ENCODE results near the gene TMEM272.

Gene TMEM272

DNA sequence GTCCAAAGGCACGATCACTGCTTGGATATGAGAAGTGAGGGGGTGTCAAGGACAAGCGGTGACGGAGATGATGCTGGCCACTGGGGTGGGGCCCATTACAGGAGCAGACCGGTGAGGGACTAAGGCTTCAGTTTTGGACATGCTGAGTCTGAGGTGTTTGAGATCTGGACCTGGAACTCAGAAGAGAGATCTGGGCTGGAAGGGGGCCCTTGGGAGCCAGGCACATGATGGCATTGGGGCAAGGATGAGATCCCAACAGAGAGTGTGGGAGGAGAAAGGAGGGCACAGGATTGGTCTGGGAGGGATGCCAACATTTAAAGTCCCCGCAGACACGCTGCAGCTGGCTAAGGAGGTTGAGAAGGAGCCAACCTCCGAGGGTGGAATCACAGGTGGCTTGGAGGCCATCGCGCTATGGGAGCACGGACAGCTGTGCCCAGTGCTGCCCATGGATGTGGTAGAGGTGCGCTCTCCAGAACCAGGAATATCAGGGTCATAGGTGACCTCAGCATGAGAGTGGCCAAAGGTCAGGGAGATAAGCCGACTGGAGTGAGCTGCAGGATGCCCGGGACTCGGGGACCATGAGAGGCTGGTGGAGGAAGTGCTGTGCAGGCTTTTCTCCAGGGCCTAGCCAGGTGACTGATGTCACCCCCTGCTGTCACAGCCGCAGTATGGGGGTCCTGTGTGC lies 62.8 kb downstream of the TMEM272 start:
- DNase-seq (ENCODE audit: low spot score) (no peak), FAIRE-seq (no peak)

DNA sequence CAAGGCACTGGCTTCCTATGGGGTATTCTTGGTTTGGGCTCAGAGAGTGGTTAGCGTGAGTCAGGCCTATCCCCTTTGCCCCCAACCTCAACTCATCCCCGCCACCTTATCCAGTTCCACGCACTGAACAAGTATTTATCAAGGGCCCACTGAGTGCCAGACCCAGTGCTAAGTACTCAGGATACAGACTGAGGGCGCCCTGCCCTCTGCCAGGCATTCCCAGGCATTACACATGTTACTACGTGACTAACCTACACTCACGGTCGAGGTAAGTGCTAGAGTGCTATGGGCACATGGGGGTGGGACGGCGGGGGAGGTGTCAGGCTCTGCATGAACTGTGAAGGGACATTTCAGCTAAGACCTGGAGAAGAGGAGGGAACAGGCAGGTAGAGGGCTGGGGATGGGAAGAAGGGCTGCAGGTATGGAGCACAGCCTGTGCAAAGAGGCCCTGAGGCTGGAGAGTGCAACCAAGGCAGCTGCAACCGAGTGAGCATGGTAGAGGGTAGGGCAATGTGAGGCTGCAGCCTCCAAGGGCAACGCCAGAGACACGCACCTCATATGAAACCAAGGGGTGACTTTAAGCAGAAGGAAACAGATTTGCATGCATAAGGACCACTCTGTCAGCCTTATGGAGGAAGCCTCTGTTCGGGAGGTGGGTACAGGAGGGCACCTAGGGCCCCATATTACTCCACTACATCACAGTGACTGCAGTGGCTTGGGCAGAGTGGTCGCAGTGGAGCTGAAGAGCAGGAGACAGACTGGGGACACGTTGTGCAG lies 63.5 kb downstream of the TMEM272 start:
- DNase-seq (ENCODE audit: low spot score) (peak; percentile 23), FAIRE-seq (no peak)

DNA sequence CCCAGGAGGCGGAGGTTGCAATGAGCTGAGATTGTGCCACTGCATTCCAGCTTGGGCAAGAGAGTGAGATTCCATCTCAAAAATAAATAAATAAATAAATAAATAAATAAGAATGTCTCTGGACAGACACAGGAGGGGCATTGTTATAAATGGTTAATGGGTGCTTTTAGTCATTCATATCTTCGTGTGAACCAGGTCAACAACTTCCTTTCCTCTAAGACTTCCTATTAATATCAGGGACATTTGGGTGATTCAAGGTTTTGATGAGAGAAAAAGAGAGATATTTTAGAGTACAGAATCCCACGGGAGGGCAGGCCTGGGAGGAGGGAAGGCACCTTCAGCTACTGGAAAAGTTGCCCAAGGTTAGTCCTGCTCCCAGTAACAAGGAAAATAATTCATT lies 64.9 kb downstream of the TMEM272 start:
- no peak for DNase-seq (ENCODE audit: low spot score)
- no peak for FAIRE-seq

DNA sequence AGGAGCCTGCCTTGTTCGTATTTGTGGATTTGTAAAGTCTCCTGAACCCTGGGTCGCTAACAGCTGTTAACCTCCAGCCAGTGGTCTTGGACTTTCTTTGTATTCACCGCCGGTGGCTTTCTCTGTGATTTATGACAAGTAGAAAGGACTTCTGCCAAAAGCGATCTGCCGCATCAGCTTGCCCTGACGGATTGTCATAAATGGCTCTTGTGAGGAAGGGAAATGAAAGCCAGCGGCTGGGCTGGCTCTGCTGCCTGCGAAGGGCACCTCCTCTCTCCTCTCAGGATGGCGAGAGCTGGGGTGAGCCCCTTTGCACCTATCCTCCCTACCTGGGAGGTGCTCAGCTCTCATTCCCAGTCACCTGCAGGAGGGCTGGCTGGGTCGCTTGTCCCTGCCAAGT lies 66.6 kb downstream of the TMEM272 start:
- no peak for FAIRE-seq

DNA sequence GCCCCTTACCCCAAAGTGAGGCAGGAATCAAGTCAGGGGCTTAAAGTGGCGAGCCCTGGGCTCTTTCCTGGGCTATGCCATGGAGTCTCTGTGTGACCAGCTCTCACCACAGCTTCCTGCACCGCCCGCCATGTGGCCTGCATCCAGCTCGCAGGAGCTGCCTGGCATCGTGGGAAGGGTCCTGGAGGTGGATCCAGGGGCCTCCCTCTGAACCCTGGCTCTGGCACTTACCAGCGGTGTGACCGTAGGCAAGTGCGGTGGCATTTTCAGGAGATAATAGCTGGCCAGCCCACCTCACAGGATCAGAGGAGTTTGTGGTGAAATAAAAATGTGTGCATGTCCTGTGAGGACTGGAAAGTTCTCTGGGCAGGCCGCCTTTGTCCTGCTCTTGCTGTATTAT lies 67.1 kb downstream of the TMEM272 start:
- FAIRE-seq (no peak), DNase-seq (ENCODE audit: low spot score) (no peak)

More for the DNA sequence above, 66.6 kb downstream of the TMEM272 start:
- DNase-seq (ENCODE audit: low spot score), result no peak

DNA sequence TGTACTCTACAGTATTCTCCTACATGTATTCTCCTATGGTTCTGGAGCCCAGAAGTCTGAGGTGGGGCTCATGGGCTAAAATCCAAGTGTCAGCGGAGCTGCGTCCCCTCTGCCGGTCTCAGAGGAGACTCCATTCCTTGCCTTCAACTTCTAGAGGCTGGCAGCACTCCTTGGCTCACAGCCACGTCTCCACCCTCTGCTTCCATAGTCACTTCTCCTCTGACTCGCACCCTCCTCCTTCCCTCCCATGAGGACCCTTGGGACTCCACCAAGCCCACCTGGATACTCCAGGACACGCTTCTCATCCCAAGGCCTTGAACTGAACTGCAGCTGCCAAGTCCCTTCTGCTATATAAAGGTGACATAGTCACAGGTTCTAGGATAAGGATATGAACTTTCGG lies 68.8 kb downstream of the TMEM272 start:
- DNase-seq (ENCODE audit: low spot score) (no peak), FAIRE-seq (no peak)

DNA sequence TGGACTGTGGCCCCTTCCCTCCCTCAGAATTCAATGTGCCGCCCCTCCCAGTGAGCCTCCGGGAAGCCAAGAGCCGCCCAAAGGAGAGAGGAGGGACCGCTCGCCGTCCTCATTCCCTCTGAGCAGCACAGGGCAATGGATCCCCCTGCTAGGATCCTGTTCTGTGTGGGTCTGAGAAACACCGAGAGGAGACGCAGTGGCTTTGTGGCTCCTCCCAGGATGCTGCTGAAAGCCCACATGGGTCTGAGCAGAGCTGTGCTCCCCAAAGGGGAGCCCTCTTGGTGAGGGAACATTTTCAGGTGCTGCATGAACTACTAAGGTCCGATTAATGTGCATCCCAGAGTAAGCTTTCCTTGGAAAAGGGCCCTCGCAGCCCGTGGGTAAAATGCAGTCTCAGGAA lies 71.5 kb downstream of the TMEM272 start:
- FAIRE-seq, result no peak

DNA sequence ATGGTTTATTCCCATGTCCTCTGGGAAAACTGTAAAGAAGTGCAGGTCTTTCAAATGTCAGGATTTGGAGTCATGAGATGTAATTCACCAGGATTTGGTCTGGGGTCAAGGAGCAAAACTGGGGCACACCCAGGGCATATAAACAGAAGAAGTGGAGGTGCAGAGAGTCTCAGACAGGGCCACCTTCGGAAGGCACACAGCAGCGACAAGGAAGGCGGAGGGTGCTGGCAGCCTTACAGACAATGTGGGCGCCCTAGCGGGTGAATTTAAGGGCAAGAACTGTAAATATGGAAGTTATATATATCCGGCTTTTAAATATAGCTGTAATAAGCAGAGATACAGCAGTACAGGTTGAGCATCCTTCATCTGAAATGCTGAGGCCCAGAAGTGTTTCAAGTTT lies 72.2 kb downstream of the TMEM272 start:
- FAIRE-seq (no peak), DNase-seq (ENCODE audit: low spot score) (no peak)

More for the DNA sequence above, 71.5 kb downstream of the TMEM272 start:
- no peak for DNase-seq (ENCODE audit: low spot score)

DNA sequence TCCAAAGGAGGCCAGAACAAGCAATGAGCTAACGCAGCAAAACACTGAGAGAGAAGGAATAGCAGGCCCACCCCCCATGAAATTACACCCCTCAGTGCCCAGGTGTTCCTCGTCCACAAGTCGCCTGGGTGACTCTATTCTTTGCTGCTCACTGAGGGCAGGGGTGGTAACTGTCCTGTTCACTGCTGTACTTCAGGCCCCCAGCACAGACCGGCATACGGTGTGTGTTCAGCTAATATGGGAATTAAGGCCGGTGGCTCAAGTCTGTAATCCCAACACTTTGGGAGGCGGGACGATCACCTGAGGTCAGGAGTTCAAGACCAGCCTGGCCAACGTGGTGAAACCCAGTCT lies 72.9 kb downstream of the TMEM272 start:
- no peak for FAIRE-seq
- no peak for DNase-seq (ENCODE audit: low spot score)

DNA sequence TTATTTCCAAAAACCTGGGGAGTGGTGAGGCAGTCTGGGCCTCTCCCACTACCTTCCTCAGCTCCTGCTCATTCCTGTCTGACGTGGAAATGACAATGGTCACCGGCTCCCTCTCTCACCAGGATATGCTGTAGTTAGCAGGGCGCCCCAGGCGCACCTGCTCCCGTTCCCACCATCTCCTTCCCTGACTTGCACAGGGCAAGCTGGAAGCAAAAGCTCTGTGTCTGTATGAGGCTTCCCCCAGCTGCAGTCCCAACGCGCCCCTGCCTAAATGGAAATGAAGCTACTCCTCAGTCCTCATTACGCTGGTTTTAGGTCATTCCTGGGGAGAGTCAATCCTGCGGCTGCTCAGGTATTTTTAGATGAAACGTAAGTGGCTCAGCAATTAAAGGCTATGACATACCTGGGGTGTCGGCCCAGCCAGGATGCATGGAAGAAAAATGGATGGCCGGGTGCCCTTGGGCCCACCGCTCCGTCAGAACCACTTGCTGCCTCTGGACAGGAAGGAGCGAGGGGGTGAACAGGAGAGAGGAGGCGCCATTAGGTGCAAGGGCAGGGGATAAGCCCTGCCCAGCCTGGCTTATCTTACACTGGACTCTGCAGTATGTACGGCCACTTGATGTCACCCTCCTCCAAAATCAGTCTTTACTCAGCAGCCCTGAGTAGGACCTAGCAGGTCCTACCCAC lies 73.4 kb downstream of the TMEM272 start:
- no peak for DNase-seq (ENCODE audit: low spot score)

DNA sequence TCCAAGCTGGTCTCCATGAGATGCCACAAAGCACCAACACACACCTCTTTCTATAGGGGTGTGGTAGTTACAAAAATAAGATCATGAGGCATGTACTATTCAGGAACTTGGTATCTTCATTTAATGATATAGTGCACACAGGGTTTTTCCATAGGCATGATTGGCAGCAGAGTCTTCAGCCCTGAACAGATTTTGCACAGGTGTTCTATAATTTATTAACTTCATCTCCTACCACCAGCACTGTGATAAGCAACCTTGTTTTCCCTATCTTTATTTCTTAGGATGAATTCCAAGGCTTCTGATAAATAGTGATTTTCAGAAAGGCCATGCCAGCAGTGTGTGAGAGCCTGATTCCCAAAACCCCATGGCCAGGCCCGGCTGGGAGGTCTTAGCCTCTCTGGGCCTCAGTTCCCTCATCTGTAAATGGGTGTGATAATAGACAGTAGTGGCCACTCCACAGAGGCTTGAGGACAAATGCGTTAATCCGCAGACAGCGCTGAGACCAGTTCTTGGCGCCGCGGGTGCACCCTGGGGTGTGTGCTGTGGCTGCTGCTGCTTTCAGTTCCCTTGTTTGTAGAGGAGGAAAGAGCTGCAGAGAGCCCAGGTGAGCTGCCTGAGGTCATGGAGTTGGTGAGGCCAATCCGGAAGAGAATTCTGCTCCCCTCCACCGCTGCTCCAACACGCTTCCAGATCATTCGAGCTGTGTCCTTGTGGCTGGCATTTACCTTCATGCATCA lies 74.1 kb downstream of the TMEM272 start:
- DNase-seq (ENCODE audit: low spot score), result no peak
- no peak for FAIRE-seq

More for the DNA sequence above, 73.4 kb downstream of the TMEM272 start:
- no peak for FAIRE-seq

DNA sequence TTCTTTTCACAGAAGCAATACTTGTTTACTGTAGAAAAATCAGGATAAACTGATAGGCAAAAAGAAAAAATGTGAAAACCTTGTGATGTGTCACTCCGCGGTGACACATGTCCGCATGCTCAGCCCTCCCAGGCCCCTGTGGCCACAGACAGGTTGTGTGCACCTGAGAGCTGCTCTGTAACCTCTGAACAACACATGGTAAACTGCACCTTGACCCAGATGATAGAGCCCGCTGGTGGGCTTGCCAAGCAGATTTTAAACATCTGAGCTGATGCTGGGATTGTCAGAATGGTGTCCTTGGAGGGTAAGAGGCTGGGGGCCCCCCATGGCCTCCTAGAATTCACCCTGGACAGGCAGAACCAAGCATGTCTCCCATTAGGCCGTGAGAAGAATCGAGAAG lies 74.8 kb downstream of the TMEM272 start:
- FAIRE-seq, result no peak
- DNase-seq (ENCODE audit: low spot score), result no peak

DNA sequence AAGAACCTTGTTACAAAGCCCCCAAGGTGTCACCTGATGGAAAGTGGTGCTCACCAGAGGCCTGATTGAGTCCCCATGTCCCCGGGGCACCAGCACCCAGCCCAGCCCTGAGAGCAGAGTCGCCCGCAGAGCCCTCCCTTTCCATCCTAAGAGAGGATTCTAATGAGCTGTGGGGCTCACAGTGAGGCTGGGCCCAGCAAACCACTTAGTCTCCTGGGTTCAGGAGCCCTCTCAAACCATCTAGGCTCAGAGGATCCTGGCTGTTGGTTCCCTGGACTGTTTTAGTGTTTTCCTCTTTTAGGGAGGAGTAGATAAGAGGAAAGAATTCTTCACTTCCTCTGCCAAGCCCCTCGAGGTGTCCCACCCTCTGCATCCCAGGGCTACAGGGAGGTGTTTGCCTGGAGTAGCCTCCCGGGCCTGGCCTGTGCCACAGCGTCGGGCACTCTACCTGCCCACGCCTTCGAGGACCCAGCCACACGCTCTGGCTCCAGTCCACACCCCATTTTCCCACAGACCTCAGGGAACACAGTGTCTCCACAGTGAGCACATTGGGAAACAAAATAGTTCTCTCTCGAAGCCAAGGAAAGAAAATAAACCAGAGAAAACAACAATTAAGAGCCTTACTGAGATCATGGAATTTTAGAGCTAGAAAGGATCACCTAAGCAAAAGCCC lies 75.4 kb downstream of the TMEM272 start:
- no peak for DNase-seq (ENCODE audit: low spot score)
- no peak for FAIRE-seq

DNA sequence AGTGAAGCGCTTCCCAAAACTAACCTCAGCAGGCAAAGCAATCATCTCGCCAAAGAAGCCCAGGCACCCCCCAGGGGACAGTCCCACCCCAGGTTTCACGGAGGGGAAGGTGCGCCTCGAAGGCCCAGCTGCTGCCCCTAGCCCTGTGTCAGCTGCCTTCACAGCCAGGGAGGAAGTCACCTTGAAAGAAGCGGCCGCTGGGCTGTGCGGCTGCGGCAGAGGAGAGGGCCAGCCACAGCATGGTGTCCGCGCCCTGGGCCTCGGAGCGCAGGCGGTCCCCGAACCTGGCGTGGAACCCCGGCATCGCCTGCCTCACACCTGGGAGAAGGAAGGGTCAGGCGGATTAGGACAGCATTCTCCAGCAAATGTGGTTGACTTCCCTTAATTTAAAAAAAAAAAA lies 76.0 kb downstream of the TMEM272 start:
- no peak for DNase-seq (ENCODE audit: low spot score)
- FAIRE-seq, result no peak

DNA sequence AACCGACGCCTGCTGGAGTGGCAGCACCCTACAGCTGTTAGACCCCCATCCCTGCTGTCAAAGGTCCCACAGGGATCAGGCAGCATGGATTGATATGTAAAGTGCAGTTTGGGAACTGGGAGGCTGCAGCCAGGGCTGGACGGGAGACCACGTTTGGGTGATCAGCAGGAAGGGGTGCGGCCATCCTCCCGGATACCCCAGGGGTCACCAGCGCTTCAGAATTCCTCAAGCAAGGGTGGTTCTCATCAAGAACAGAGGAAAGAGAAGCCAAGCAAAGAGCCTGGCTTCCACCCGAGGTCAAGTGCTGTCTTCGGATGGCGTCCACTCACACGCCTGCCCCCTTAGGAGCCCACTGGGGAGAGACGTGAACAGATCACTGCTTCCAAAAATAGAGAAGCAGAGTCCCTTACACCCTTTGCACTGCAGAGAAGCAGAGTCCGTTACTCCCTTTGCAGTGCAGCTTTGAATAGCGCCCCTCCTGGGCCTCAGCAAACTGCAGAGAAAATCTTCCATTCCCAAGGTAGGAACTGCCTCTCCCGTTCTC lies 76.5 kb downstream of the TMEM272 start:
- no peak for FAIRE-seq
- DNase-seq (ENCODE audit: low spot score), result no peak

DNA sequence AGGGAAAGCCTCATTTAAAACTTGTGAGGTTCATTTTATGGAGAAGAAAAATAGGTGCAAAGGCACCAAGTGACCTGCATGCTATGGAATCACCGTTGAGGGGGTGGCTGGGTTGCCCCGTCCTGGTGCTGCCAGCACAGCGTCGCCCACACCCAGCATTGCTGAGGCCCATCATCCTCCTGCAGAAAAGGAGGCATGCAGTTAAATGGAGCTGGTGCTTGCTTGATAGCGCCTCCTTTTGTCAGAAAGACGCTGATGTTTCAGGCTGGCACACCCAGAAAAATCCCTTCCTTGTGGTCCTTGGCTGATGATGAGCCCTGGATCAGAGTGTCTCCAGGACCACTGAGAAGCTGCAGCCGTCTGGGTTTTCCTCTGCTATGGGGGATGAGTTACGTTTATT lies 77.9 kb downstream of the TMEM272 start:
- DNase-seq (ENCODE audit: low spot score), result no peak

DNA sequence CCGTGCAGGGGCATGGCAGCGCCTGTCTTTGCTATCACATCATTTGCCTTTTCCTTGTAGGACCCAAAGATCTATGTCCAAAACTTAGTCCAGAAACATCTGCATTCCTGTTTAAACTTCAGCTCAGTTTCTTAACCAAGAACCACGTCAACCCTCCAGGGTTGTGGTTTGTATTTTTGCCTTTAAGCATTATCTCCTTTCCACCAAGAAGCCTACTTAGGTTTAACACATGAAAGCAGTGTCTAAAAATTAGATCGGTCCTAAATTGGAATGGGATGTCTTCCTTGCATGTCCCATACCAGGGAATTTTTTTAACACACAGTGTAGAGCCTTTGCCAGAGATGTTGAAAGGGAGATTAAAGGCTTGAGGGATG lies 79.8 kb downstream of the TMEM272 start:
- DNase-seq (ENCODE audit: low spot score), result no peak
- no peak for FAIRE-seq

More for the DNA sequence above, 77.9 kb downstream of the TMEM272 start:
- no peak for FAIRE-seq

DNA sequence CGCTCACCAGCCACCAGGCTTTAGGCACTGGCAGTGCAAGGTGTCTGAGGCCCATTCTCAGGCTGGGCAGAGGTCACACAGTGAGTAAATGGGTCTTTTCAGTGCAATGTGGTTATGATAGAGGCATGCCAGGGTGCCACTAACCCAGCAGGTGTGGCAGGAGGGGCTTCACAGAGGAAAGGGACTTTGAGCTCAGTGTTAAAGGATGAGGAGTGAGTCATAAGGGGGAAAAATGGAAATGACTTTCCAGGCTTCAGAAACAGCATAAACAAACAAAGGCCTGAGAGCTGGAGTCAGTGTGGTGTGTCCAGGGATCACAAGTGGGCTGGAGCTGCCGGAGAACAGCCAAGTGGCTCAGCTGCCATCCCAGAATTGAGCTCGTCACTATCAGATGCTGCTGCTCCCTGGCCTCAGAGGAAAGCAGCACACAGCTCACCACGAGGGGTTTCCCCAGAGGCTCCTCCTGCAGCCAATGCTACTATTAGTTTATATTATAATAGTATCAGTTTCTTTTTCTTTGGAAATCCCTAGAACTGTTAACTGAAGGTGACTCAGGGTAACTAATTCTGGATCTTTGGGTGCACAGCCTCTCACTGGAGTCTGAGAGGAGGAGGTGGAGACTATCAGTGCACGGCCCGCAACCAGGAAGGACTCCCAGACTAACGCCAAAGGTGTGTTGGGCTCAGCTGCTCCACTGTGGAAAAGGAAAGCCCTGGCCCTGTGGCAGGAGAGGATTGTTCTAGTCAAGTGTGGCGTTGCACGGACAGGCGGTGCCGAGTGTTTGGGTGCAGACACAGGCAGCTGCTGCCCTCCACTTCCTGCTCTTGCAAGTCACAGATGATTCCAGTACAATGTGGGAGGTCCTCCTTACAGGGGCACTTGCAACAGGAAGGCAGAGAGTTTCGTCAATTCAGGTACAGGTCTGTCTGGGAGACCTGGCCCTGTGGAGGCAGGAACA lies 80.5 kb downstream of the TMEM272 start:
- no peak for DNase-seq (ENCODE audit: low spot score)
- FAIRE-seq, result no peak

DNA sequence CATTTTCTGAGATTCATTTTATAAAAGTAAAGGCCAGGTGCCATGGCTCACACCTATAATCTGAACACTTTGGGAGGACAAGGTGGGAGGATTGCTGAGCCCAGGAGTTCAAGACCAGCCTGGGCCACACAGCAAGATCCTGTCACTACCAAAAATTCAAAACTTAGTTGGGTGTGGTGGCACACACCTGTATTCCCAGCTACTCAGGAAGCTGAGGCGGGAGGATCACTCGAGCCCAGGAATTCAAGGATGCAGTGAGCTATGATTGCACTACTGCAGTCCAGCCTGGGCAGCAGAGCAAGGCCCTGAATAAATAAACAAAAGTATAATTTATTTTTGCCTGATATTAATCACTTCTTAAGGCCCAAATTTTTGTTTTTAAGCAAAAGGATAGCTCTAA lies 81.5 kb downstream of the TMEM272 start:
- no peak for DNase-seq (ENCODE audit: low spot score)
- FAIRE-seq, result no peak
